NCI-H1048 (cell line): Measurements from ENCODE around the gene SLC2A2.
"Not testable (repeated sequence)": the region's sequence is repeated elsewhere in the genome, so short reads cannot be mapped to it uniquely, and the experiment has no call there.

Experiments
- DNase-seq: peaks from one replicate; lab custom pipeline; 2025; lab: John Stamatoyannopoulos, UW

The SLC2A2 gene

DNA sequence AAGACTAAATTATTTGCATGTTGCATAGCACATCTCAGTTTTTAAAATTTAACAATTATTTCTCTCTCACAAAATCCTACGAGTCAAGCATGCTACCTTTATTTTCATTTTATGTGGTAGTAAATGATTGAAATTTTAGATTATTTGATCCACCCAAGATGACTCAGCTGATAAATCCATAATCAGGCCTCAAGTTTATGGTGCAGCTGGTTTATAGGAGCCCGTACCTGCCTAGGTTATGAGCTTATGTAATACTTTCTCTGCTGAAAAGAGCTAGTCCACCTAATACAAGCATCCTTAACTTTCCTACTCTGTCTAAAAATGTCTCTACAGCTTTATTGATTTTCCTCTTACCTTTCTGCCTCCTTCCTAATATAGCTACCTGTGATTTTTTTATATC is 41.2 kb downstream of the SLC2A2 start:
- DNase-seq = no peak

DNA sequence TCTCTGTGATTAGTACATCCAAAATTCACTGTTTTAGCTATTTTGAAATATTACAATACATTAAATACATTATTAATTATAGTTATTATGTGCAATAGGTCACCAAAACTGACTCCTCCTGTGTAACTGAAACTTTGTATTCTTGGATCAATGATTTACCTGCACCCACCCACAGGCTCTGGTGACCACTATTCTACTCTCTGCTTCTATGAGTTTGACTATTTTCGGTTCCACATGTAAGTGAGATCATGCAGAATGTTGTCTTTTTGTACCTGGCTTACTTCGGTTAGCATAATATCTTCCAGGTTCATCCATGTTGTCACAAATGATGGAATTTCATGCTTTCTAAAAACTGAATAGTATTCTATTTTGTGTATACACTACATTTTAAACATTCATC is 43.8 kb downstream of the SLC2A2 start:
- no peak for DNase-seq

DNA sequence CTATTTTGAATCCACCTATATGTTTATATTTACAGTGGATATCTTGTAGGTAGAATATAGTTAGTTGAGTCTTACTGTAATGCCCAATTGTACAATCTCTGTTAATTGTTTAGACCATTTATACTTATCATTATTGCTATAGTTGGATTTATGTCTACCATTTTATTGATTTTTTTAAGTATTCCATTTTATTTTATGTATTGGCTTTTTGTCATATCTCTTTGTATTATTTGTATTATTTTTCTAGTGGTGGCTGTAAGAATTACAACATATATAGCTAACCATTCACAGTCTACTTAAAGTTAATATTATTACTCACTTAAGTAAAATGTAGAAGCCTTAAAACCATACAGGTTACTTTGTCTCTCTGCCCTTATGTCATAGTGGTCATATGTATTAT is 46.1 kb downstream of the SLC2A2 start:
- no peak for DNase-seq

DNA sequence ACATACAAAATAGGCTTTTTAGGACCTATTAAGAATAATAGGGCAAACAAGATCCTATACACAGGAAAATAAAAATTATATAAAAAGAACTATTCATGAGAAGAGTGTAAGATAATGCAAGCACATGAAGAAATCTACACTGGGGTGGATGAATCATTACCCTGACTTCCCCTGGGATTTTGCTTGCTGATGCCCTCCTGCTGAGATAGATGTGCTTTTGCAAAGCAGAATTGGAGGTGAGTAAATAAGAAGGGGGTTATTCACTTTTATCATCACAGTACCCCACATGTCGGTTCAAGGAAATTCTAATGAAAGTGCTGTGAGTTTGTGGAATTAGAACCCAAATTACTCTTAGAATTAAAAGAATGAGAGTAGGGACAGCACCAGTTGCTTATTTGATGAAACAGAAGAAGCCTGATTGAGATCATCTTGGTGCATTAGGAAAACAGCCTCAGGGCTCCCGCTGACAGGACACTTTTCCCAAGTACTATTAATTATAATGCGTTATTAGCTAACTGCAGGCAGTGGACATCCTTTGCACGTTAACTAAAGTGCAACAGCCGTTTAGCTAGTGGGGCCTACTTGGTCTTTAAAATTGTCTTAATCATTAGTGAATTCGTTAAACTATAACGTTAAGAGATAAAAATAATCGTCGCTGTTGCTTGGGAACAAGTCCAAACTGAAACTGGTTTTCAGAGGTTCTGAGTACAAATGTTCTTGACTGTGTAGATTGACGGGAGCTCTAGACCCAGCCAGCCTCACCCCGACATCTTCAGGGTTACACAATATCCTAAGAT is 48.4 kb downstream of the SLC2A2 start:
- DNase-seq = no peak

DNA sequence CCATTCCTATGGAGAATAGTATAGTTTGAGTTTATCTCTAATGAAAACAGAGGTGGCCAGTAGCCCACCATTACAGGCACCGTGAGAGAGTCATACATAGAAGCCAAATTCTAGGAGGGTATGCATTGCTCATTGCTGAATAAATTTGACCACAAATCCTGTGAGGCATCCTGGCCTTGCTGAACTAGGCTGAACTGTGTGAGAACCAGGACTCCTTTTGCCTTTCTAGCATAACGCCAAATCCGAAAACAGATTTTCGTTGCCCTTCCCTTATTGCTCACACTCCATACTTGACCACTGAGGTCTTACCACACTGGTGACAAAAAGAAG is 50.4 kb downstream of the SLC2A2 start:
- DNase-seq = no peak

DNA sequence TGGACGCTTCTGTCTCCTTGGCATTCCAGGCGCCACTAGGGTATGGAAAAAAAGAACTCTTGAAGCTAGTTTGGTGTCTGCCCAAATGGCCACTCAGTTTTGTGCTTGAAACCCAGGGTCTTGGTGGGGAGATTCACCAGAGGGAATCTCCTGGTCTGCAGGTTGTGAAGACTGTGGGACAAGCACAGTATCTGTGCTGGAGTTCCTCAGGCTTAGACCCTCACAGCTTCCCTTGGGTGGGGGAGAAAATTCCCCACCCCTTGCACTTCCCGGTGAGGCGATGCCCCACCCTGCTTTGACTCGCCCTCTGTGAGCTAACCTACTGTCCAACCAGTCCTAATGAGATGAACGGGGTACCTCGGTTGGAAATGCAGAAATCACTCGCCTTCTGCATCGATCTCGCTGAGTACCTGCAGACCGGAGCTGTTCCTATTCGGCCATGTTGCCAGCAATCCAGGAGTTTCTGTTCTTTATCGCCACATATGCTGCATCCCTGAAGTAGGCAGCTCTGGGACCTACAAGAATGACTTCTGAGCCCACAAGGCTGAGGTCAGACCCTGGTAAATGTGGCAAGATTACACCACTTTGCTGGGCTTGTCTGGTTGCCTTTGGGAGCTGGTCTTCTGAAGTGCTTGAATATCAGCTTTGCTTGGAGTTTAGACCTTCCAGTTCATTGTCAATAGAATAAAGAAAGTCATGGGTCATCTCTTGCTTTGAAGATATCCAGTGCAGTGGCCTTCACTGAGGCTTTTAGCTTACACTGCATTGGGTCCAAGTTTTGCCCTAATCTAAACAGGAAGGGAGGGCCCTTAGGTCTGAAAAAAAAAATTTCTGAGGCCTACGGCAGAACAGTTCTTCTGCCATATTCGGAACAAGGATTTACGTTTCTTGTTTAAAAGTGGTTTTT is 51.0 kb downstream of the SLC2A2 start:
- no peak for DNase-seq

DNA sequence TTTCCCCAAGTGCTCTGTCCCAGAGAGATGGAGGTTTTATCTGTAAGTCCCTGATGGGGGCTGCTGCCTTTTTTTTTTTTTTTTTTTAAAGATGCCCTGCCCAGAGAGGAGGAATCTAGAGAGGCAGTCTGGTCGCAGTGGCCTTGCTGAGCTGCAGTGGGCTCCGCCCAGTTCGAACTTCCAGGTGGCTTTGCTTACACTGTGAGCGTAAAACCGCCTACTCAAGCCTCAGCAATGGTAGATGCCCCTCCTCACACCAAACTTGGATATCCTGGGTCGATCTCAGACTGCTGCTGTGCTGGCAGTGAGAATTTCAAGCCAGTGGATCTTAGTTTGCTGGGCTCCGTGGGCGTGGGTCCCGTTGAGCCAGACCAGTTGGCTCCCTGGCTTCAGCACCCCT is 51.6 kb downstream of the SLC2A2 start:
- DNase-seq = no peak

- DNase-seq = not testable (repeated sequence)
Observed at GRCh38 chr3:170972917-170973316, 53.6 kb downstream of the SLC2A2 start.

- no peak for DNase-seq
Observed at GRCh38 chr3:170967126-170967525, 59.4 kb downstream of the SLC2A2 start.

- DNase-seq = no peak
Observed at GRCh38 chr3:170966495-170966894, 60.0 kb downstream of the SLC2A2 start.

- DNase-seq = no peak
Observed at GRCh38 chr3:170962411-170962810, 64.1 kb downstream of the SLC2A2 start.

- no peak for DNase-seq
Observed at GRCh38 chr3:170961616-170962400, 64.7 kb downstream of the SLC2A2 start.

DNA sequence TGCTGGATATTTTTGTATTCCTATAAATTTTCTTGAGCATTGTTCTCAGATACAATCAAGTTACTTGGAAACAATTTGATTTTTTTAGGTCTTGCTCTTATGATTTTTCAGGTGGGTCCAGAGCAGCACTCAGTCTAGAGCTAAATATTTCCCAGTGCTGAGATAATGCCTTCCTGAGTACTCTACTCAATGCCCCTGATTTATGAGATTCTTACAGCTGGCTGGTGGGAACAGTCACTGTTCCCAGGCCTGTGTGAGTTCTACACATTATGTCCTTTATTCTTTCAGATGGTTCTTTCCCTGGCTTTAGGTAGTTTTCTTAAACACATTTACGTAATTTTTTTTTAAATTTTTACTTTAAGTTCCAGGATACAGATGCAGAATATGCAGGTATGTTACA is 67.1 kb downstream of the SLC2A2 start:
- DNase-seq = no peak

GRCh38 chr3:170956647-170957046 is 69.9 kb downstream of the SLC2A2 start:
- DNase-seq = no peak

DNA sequence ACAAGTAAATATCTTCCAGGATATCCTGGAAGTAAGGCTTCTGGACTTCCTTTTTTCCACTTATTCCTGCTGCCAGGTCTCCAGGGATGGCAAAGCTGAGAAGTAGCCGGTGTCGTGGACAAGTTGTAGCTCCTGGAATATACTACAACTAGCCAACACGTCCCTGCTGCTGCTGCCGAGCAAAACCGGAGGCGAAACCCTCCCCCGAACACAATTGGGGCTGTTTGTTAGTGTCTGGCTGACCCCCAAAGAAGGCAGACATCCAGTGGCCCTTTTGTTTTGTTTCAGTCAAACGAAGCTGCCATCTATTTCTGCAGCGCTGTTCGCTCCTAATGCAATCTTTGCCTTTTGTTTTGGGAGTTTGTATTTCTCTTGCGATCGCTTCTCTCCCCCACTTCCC is 72.8 kb downstream of the SLC2A2 start:
- DNase-seq = no peak

GRCh38 chr3:170953229-170953628 is 73.3 kb downstream of the SLC2A2 start:
- DNase-seq = no peak

DNA sequence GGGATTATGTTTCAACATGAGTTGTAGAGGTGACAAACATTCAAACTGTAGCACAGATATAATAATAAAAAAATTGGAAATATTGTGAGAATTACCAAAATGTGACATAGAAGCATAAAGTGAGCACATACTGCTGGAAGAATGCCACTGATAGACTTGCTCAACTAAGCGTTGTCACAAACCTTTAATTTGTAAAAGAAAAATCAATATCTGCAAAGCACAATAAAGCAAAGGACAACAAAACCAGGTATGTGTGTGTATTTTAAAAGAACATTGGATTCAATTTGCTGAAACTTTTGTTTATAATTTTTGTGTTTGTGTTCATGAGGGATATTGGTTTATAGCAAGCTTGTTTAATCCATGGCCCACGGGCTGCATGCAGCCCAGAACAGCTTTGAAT is 77.3 kb downstream of the SLC2A2 start:
- DNase-seq = no peak

- no peak for DNase-seq
Observed at GRCh38 chr3:170947018-170947769, 79.3 kb downstream of the SLC2A2 start.
